ENCODE measurements around the gene SULT1A1.
"Not testable (repeated sequence)": the region's sequence is repeated elsewhere in the genome, so short reads cannot be mapped to it uniquely, and the experiment has no call there.

Gene SULT1A1

DNA sequence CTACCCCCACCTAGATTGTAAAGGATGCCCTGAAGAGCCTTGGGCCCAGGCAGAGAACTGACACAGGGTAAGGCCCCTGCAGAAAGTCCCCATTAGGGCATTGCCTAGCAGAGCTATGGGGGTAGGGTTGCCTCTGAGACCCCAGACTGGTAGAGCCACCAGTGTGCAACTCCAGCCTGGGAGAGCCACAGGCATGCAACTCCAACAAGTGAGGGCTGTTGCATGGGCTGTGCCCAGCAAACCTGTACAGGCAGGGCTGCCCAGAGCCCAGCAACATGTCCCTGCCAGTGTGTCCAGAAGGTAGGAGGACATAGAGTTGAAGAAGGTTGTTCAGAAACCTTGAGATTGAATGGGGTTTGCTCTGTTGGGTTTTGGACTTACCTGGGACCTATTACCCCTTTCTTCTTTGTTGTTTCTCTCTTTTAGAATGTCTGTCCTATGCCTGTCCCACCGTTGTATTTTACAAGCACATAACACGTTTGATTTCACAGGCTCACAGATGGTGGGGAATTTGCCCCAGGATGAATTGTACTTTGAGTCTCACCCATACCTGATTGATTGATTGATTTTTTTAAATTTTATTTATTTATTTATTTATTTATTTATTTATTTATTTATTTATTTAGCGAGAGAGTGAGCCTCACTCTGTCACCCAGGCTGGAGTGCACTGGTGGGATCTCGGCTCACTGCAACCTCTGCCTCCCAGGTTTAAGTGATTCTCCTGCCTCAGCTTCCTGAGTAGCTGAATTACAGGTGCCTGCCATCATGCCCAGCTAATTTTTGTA, 39.7 kb downstream of the SULT1A1 start:
- TF ChIP-seq CTCF (IDR thresholded peaks at IDR 0.05; ENCODE audit: low read depth, low read length), result no peak
- DNase-seq (ENCODE audit: low read depth in 2 of 2), result no peak
- H3K4me3 ChIP-seq (replicated peaks in 1 of 2; ENCODE audit: low read depth in 2 of 2, low read length in 2 of 2), result no peak overlapping the region

- H3K4me3 ChIP-seq (replicated peaks in 1 of 2; ENCODE audit: low read depth in 2 of 2, low read length in 2 of 2), result no peak overlapping the region
- no peak for TF ChIP-seq CTCF (IDR thresholded peaks at IDR 0.05; ENCODE audit: low read depth, low read length)
- DNase-seq (ENCODE audit: low read depth in 2 of 2), result peak; percentile 44 to 61
Observed at GRCh38 chr16:28569021-28569420, 40.8 kb downstream of the SULT1A1 start.

- DNase-seq (ENCODE audit: low read depth in 2 of 2), result no peak
- TF ChIP-seq CTCF (IDR thresholded peaks at IDR 0.05; ENCODE audit: low read depth, low read length), result no peak
- no peak overlapping the region for H3K4me3 ChIP-seq (replicated peaks in 1 of 2; ENCODE audit: low read depth in 2 of 2, low read length in 2 of 2)
Observed at GRCh38 chr16:28567292-28567691, 42.6 kb downstream of the SULT1A1 start.

GRCh38 chr16:28566233-28566925, 43.5 kb downstream of the SULT1A1 start:
- not testable (repeated sequence) for DNase-seq (ENCODE audit: low read depth in 2 of 2); H3K4me3 ChIP-seq (replicated peaks in 1 of 2; ENCODE audit: low read depth in 2 of 2, low read length in 2 of 2)

- no peak overlapping the region for H3K4me3 ChIP-seq (replicated peaks in 1 of 2; ENCODE audit: low read depth in 2 of 2, low read length in 2 of 2)
- DNase-seq (ENCODE audit: low read depth in 2 of 2), result no peak
- TF ChIP-seq CTCF (IDR thresholded peaks at IDR 0.05; ENCODE audit: low read depth, low read length), result no peak
Observed at GRCh38 chr16:28563218-28563617, 46.6 kb downstream of the SULT1A1 start.

- no peak overlapping the region for H3K4me3 ChIP-seq (replicated peaks in 1 of 2; ENCODE audit: low read depth in 2 of 2, low read length in 2 of 2)
- DNase-seq (ENCODE audit: low read depth in 2 of 2), result no peak
- no peak for TF ChIP-seq CTCF (IDR thresholded peaks at IDR 0.05; ENCODE audit: low read depth, low read length)
Observed at GRCh38 chr16:28562199-28562598, 47.6 kb downstream of the SULT1A1 start.

DNA sequence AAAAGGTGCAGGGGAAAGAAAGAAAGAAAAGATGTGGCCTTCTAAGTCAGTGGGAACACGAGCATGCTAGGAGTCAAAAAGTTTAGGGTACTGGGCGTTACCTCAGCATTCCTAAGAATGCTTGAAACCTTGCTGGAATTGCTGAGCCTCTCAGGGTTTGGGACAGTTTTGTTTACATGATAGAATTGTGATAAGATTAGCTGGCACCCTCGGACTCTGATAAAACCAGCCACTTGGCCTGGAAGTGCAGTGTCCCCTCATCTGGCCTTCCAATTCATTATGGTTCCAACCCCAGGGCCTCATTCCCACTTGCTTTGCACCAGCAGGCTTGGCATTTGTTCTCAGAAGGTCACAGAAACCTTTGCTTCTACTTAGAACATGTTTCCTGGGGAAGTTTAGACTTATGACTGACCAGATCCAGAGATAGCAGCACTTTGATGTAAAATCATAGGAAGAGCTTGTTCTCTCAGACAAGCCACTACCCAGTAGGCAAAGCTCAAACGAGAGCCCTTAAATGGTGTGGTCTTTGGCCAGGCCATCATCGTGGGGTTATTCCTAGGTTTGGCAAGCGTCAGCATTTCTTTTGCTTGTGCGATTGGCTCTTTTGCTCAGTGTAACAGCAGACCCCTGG, 48.2 kb downstream of the SULT1A1 start:
- no peak overlapping the region for H3K4me3 ChIP-seq (replicated peaks in 1 of 2; ENCODE audit: low read depth in 2 of 2, low read length in 2 of 2)
- DNase-seq (ENCODE audit: low read depth in 2 of 2), result no peak
- no peak for TF ChIP-seq CTCF (IDR thresholded peaks at IDR 0.05; ENCODE audit: low read depth, low read length)
